NCI-H345 treated with DMSO at 0.1 percent for 48 hours (cell line): ENCODE results near the gene TEX29.

Source experiments
- DNase-seq: peaks from one replicate; lab custom pipeline; 2025; ENCODE audit not compliant: unreplicated experiment; lab: John Stamatoyannopoulos, UW

The TEX29 gene

GRCh38 chr13:111319998-111320911, at the start of gene TEX29:
Gene TEX29, plus strand, starts transcription at chr13:111320642. Its CDS starts 249 bp downstream, at chr13:111320891.
- no peak for DNase-seq

- DNase-seq = no peak
These were observed 49.4 kb upstream of the TEX29 start for GRCh38 chr13:111270765-111271698.

- no peak for DNase-seq
These were observed 48.3 kb upstream of the TEX29 start for GRCh38 chr13:111272117-111272516.

- no peak for DNase-seq
These were observed 45.1 kb upstream of the TEX29 start for GRCh38 chr13:111275382-111275781.

- no peak for DNase-seq
These were observed 44.3 kb upstream of the TEX29 start for GRCh38 chr13:111275995-111276618.

- DNase-seq = no peak
These were observed 42.2 kb upstream of the TEX29 start for GRCh38 chr13:111278258-111278657.

- no peak for DNase-seq
These were observed 41.4 kb upstream of the TEX29 start for GRCh38 chr13:111278743-111279652.

GRCh38 chr13:111280226-111280625, 40.2 kb upstream of the TEX29 start:
- DNase-seq = no peak

- no peak for DNase-seq
These were observed 39.5 kb upstream of the TEX29 start for GRCh38 chr13:111280681-111281585.

- no peak for DNase-seq
These were observed 38.6 kb upstream of the TEX29 start for GRCh38 chr13:111281751-111282311.

- DNase-seq = no peak
These were observed 38.0 kb upstream of the TEX29 start for GRCh38 chr13:111282425-111282824.

- DNase-seq = no peak
These were observed 37.4 kb upstream of the TEX29 start for GRCh38 chr13:111282997-111283396.

GRCh38 chr13:111283457-111283856, 37.0 kb upstream of the TEX29 start:
- DNase-seq = no peak

- no peak for DNase-seq
These were observed 36.5 kb upstream of the TEX29 start for GRCh38 chr13:111283991-111284390.

GRCh38 chr13:111284565-111284964, 35.9 kb upstream of the TEX29 start:
- DNase-seq = no peak

- no peak for DNase-seq
These were observed 34.3 kb upstream of the TEX29 start for GRCh38 chr13:111286162-111286561.

GRCh38 chr13:111286749-111287148, 33.7 kb upstream of the TEX29 start:
- no peak for DNase-seq

- DNase-seq = no peak
These were observed 33.2 kb upstream of the TEX29 start for GRCh38 chr13:111287201-111287600.

GRCh38 chr13:111288276-111288675, 32.2 kb upstream of the TEX29 start:
- no peak for DNase-seq
